Stimulated activated CD4-positive, alpha-beta T cell treated with anti-CD3 and anti-CD28 coated beads, Interleukin-15, amount 100 ng/mL, for 24 hours (primary cell): ENCODE results near the gene CPEB4.

Experiments used
- DNase-seq: peaks from one replicate; pipeline ENCODE4 v3.0.0-alpha.2; 2020

CPEB4 gene

DNA sequence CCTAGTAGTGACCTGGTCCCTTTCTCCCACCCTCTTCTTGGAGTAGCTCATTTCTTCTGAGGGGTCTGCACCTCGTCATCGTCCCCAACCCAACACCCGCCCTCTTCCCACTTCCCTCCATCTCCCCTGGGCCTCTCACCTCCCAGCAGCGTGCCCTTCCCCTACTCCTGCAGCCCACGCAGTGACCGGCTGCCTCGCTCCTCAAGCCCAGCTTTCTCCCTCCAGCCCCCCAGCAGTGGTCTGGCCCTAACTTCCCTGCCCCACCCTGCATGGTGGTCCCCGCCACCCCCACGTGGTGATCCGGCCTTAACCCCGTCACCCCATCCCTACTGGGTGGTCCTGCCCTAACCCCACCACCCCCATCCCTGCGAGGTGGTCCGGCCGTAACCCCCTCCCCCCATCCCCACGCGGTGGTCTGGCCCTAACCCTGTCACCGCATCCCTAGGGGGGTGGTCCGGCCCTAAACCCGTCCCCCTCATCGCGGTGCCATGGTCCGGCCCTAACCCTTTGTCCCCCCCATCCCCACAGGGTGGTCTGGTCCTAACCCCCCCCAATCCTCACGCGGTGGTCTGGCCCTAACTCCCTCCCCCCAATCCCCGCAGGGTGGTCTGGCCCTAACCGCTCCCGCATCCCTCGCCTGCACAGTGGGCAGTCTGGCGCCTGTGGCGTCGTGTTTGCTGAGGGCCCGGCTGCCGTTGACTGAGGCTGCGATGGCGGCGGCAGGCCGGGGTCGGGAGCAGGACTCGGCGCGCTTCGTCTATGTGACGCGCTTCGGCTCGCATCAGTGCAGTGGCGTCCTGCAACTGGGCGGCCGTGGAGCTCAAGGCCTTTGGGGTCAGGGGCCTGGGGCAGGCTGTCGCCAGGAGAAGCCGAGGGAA lies 100.6 kb downstream of the CPEB4 start, which contains the start of gene C5orf47:
C5orf47 (plus strand) TSS at position 617 of the 878 bp plus-strand sequence; CDS start at position 711, 94 bp downstream.
- no peak for DNase-seq

DNA sequence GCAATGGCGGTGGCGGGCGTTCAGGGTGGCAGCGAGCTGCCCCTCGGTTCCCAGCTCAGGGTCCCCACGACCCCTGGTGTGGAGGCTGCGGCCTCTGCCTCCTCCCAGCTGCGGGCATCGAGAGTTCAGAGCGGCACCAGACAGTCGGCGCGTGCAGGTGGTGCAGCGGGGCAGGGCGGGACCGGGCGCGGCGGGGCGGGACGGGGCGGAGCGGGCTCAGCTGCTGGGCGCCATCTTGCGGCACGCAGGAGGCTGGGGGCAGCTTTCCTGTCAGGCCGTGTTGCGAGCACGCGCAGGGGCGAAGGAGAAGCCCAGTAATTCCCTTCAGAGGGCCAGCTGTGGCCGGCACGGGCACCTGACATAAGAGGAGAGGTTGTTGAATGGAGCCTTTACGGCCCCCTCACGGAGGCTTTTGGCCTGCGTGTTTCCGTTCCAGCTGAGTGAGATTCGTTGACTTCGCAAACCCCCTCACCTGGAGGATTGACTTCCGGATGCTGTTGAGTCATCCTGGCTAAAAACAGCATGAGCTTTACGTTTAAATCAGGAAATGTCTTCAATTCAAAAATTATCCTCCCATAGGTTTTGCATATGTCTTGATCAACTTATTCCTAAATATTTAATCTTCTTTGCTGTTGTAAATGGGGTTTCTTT lies 101.4 kb downstream of the CPEB4 start:
- no peak for DNase-seq

DNA sequence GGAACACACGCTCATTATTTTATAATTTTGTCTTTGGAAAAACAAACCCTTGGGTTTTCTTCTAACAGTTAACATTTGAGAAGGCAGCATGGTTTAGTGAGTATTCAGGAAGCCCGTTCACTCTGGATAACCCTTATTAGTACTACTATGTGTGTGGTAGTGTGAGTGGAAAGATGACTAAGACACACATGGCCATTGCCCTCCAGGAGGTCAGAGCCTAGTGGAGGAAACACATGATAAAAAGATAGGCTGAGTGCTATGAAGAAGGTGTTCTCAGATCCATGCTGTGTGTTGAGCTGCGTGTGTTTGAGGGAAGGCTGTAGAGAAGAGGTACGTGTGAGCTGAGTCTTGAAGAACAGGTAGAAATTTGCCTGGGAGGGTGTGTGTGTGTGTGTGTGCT lies 109.2 kb downstream of the CPEB4 start:
- no peak for DNase-seq

DNA sequence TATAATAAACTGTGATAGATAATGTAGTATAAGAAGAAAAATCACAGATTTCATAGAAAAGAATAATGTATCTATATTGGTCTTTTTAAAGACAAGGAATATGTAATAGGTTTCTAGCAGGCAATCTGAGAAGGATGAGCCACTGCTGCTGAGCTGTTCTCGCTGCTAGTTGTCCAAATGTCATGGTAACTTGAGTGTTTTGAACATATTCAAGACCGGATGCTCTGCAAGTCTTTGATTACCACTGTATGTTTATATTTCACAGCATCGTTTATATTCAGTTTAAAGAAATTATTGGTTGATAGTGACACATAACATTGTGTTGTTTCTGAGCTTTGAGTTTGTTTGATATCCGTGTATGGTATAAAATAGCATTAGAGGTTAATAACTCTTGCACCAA lies 110.4 kb downstream of the CPEB4 start:
- DNase-seq = no peak

DNA sequence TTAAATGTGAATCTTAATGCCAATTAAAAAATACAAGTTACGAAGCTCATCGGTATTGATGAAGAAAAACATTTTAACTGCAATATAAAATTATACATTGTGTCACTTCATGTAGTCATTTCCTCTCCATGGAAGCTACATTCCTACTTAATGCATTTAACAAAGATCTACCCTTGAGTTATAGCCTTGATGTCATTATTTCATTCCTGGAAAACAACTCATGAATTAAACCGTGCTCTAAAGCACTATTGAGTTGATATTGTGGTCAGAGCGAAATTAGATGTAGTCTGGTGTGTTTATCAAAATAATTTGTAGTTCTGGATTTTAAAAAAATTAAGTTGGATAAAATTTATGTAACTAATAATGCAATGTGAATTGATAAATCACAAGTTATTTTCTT lies 111.9 kb downstream of the CPEB4 start:
- no peak for DNase-seq

DNA sequence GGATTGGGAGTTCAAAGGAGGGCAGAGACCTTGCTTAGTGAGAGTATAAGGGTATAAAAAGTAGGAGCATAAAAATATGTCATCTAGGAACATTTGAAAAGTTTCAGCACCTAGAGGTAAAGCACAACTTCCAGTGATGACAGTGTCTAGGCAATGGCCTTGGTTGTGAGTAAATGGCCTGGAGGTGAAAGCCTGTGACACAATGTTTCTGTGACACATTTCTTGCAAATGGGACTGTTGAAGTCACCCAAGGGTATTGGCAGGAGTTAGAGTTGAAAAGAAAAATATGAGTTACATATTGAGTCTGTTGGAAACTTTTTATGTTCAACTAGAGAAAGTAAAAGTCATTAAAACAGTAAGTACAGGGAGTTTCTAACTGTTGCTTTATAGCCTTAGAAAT lies 115.6 kb downstream of the CPEB4 start:
- DNase-seq = no peak

DNA sequence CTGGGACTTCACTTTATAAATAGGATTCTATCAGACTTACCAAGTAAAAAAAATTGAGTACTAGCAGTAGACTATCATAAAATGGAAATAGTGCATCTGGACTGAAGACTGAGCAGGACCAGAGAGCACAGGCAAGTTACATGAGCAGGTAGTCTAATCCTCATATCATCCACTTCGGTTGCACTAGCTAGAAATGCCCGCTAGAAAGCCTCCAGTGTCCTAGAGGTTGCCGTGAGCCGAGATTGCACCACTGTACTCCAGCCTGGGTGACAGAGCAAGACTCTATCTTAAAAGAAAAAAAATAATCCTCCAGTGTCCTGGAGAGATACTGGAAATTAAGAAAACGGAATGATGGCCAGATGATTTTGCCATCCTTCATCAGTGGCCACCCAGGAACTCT lies 120.8 kb downstream of the CPEB4 start:
- DNase-seq = no peak

DNA sequence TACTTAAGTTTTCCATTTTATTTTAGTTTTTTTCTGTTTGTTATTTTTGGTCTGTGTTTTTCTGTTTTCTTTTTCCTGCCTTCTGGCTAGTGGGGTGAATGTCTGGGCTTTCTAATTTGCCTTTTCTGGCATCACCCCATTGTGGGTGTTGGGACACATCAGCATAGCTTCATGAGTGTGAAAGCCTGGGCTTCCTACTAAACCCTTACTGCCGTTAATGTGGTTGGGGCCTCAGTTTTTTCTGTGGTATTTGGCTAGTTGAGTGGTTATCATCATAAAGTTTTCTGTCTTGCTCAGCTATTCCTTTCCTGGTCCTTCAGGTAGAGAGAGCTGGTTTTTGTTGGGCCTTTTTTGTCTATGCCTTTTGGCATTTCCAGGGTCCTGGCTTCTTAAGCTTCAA lies 122.2 kb downstream of the CPEB4 start:
- DNase-seq = no peak

DNA sequence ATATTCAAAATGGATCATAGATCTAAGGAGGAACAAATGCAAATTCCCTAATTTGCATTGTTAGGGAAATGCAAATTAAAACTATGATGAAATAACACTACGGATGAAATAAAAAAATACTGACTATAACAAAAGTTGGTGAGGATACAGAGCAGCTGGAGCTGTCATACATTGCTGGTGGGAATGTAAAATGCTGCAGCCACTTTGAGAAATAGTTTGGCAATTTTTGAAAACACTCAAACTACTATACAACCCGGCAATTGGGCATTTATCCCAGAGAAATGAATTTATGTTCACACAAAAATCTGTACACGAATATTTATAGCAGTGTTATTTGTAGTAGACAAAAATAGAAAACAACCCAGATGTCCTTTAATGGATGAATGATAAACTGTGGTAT lies 123.3 kb downstream of the CPEB4 start:
- no peak for DNase-seq
